22Rv1 (cell line): Measurements from ENCODE around the gene SRL.

Experiments used
- CTCF ChIP-seq: fragments of 450-650 bp; IDR thresholded peaks from 2 replicates; pipeline ENCODE4 v1.5.1; 2017; ENCODE audit warnings: mild to moderate bottlenecking
- ZFX ChIP-seq: fragments of 450-650 bp; IDR thresholded peaks from 2 replicates; pipeline ENCODE4 v1.6.1; 2017; ENCODE audit warnings: antibody characterized with exemption, borderline replicate concordance

- TF ChIP-seq CTCF, result no peak
- no peak for TF ChIP-seq ZFX
Observed at GRCh38 chr16:4192206-4192605, 49.7 kb downstream of the SRL start.
